ENCODE measurements around the gene NCOR2. TPM values are rescaled to one million over a fixed set of nuclear protein-coding genes. Genes with fewer than 3 reads are reported as not detected.

Gene NCOR2
- total RNA-seq, 1 experiment from 2014 or later: 326 TPM

DNA sequence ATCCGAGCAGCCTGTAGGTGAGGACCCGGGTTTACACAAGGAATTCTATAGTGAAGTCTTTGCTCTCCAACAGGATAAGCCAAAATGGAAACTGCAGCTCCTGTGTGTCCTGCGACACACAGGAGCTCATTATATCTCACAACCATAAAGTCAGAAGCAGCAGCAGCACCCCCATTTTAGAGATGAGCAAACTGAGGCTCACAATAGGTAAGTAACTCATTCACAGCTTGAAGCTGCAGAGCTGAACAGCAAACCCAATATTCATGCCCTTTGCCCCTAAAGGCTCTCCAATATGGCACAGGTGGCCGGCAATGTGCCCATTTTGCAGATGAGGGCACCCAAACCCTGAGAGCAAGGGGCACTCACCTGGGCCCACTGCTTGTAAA lies 4.6 kb downstream of the NCOR2 start:
- peaks cover 5% of the 10 kb centered on the region; the same call in 1 of the 2 replicates for H3K36me3 Mint-ChIP-seq
- no peak for TF ChIP-seq ZNF396 (CRISPR knock-in tag; IDR thresholded peaks at IDR 0.05; ENCODE audit: borderline replicate concordance)
- no peak for TF ChIP-seq NFE2L1 (CRISPR knock-in tag; IDR thresholded peaks at IDR 0.05)
- TF ChIP-seq, protein P1, sequence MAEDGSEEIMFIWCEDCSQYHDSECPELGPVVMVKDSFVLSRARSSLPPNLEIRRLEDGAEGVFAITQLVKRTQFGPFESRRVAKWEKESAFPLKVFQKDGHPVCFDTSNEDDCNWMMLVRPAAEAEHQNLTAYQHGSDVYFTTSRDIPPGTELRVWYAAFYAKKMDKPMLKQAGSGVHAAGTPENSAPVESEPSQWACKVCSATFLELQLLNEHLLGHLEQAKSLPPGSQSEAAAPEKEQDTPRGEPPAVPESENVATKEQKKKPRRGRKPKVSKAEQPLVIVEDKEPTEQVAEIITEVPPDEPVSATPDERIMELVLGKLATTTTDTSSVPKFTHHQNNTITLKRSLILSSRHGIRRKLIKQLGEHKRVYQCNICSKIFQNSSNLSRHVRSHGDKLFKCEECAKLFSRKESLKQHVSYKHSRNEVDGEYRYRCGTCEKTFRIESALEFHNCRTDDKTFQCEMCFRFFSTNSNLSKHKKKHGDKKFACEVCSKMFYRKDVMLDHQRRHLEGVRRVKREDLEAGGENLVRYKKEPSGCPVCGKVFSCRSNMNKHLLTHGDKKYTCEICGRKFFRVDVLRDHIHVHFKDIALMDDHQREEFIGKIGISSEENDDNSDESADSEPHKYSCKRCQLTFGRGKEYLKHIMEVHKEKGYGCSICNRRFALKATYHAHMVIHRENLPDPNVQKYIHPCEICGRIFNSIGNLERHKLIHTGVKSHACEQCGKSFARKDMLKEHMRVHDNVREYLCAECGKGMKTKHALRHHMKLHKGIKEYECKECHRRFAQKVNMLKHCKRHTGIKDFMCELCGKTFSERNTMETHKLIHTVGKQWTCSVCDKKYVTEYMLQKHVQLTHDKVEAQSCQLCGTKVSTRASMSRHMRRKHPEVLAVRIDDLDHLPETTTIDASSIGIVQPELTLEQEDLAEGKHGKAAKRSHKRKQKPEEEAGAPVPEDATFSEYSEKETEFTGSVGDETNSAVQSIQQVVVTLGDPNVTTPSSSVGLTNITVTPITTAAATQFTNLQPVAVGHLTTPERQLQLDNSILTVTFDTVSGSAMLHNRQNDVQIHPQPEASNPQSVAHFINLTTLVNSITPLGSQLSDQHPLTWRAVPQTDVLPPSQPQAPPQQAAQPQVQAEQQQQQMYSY (CRISPR knock-in tag; IDR thresholded peaks at IDR 0.05): no peak
- TF ChIP-seq, protein P2, sequence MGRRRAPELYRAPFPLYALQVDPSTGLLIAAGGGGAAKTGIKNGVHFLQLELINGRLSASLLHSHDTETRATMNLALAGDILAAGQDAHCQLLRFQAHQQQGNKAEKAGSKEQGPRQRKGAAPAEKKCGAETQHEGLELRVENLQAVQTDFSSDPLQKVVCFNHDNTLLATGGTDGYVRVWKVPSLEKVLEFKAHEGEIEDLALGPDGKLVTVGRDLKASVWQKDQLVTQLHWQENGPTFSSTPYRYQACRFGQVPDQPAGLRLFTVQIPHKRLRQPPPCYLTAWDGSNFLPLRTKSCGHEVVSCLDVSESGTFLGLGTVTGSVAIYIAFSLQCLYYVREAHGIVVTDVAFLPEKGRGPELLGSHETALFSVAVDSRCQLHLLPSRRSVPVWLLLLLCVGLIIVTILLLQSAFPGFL (CRISPR knock-in tag; IDR thresholded peaks at IDR 0.05; ENCODE audit: borderline replicate concordance): no peak
- TF ChIP-seq, protein P3, sequence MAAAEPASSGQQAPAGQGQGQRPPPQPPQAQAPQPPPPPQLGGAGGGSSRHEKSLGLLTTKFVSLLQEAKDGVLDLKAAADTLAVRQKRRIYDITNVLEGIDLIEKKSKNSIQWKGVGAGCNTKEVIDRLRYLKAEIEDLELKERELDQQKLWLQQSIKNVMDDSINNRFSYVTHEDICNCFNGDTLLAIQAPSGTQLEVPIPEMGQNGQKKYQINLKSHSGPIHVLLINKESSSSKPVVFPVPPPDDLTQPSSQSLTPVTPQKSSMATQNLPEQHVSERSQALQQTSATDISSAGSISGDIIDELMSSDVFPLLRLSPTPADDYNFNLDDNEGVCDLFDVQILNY (CRISPR knock-in tag; IDR thresholded peaks at IDR 0.05): no peak
- TF ChIP-seq CREM (CRISPR knock-in tag; IDR thresholded peaks at IDR 0.05): no peak
- TF ChIP-seq TEAD1 (CRISPR knock-in tag; IDR thresholded peaks at IDR 0.05): no peak
- TF ChIP-seq JAZF1 (CRISPR knock-in tag; IDR thresholded peaks at IDR 0.05): no peak
- TF ChIP-seq CREB1 (CRISPR knock-in tag; IDR thresholded peaks at IDR 0.05): no peak
- TF ChIP-seq, protein P4, sequence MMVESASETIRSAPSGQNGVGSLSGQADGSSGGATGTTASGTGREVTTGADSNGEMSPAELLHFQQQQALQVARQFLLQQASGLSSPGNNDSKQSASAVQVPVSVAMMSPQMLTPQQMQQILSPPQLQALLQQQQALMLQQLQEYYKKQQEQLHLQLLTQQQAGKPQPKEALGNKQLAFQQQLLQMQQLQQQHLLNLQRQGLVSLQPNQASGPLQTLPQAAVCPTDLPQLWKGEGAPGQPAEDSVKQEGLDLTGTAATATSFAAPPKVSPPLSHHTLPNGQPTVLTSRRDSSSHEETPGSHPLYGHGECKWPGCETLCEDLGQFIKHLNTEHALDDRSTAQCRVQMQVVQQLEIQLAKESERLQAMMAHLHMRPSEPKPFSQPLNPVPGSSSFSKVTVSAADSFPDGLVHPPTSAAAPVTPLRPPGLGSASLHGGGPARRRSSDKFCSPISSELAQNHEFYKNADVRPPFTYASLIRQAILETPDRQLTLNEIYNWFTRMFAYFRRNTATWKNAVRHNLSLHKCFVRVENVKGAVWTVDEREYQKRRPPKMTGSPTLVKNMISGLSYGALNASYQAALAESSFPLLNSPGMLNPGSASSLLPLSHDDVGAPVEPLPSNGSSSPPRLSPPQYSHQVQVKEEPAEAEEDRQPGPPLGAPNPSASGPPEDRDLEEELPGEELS (CRISPR knock-in tag; IDR thresholded peaks at IDR 0.05): no peak
- TF ChIP-seq, protein P5, sequence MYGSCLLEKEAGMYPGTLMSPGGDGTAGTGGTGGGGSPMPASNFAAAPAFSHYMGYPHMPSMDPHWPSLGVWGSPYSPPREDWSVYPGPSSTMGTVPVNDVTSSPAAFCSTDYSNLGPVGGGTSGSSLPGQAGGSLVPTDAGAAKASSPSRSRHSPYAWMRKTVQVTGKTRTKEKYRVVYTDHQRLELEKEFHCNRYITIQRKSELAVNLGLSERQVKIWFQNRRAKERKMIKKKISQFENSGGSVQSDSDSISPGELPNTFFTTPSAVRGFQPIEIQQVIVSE (CRISPR knock-in tag; IDR thresholded peaks at IDR 0.05; ENCODE audit: borderline replicate concordance): no peak
- TF ChIP-seq, protein P6, sequence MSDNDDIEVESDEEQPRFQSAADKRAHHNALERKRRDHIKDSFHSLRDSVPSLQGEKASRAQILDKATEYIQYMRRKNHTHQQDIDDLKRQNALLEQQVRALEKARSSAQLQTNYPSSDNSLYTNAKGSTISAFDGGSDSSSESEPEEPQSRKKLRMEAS (CRISPR knock-in tag; IDR thresholded peaks at IDR 0.05): no peak
- TF ChIP-seq, protein P7, sequence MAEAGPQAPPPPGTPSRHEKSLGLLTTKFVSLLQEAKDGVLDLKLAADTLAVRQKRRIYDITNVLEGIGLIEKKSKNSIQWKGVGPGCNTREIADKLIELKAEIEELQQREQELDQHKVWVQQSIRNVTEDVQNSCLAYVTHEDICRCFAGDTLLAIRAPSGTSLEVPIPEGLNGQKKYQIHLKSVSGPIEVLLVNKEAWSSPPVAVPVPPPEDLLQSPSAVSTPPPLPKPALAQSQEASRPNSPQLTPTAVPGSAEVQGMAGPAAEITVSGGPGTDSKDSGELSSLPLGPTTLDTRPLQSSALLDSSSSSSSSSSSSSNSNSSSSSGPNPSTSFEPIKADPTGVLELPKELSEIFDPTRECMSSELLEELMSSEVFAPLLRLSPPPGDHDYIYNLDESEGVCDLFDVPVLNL (CRISPR knock-in tag; IDR thresholded peaks at IDR 0.05; ENCODE audit: borderline replicate concordance, low read depth): no peak
- ATAC-seq (no peak), DNase-seq (ENCODE audit: low spot score) (no peak)
- no peak overlapping the region for H3K27ac Mint-ChIP-seq
- peaks cover 3% of the 10 kb centered on the region; the same call in 1 of the 2 replicates for H3K9me3 Mint-ChIP-seq
- H3K27me3 Mint-ChIP-seq (ENCODE audit: low read depth): no peaks in the 10 kb centered on the region
- no peak overlapping the region for H3K4me3 Mint-ChIP-seq
- ChIA-PET POLR2A (no interaction called here), CTCF (no interaction called here)
- peaks cover 69% of the 10 kb centered on the region for H3K4me1 Mint-ChIP-seq

DNA sequence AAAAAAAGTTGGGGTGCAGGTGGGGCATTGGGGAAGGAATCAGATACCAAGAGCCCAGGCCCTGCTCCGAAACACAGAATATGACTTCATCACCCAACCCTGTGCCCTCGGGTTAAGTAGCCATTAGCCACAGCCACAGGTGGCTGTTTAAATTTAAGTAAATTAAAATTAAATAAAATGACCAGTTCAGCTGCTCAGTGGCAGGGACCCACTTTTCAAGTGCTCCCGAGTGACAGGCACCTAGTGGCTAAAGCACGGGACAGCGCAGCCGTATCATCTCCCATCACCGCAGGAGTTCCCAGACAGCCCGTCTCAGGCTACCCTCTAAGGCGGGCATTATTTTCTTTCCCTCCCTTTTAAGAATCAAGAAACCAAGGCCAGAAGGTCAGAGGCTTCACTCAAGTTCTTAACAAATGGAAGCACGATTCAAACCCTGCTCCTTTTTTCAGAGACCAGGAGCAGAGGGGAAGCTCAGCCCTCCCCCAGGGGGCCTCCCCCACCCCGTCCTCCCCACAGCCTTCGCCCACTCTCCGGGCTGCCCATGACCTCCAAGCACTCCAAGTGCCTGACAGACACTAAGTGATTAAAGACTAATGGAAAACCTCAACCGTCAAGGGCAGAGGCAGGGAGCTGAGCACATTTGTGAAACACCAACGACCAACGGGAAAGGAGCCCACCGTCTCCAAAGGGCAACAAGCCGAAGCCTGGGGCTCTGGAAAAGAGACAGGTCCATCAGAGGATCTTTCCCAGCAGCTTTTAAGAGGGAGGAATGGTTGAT lies 5.2 kb downstream of the NCOR2 start:
- H3K36me3 Mint-ChIP-seq: peaks cover 5% of the 10 kb centered on the region; the same call in 1 of the 2 replicates
- no peak overlapping the region for H3K4me3 Mint-ChIP-seq
- TF ChIP-seq, protein P1 (CRISPR knock-in tag; IDR thresholded peaks at IDR 0.05): no peak
- TF ChIP-seq, protein P8, sequence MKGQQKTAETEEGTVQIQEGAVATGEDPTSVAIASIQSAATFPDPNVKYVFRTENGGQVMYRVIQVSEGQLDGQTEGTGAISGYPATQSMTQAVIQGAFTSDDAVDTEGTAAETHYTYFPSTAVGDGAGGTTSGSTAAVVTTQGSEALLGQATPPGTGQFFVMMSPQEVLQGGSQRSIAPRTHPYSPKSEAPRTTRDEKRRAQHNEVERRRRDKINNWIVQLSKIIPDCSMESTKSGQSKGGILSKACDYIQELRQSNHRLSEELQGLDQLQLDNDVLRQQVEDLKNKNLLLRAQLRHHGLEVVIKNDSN (CRISPR knock-in tag; IDR thresholded peaks at IDR 0.05): no peak
- TF ChIP-seq ZNF396 (CRISPR knock-in tag; IDR thresholded peaks at IDR 0.05; ENCODE audit: borderline replicate concordance): no peak
- TF ChIP-seq ZBTB21 (CRISPR knock-in tag; IDR thresholded peaks at IDR 0.05; ENCODE audit: borderline replicate concordance): no peak
- TF ChIP-seq GABPB1 (CRISPR knock-in tag; IDR thresholded peaks at IDR 0.05): no peak

More for the DNA sequence above, 5.2 kb downstream of the NCOR2 start:
- H3K27ac Mint-ChIP-seq: peak overlapping the region; percentile 82
- ATAC-seq: no peak
- peaks cover 3% of the 10 kb centered on the region; the same call in 1 of the 2 replicates for H3K9me3 Mint-ChIP-seq
- POLR2A ChIA-PET: no interaction called here
- CTCF ChIA-PET: no interaction called here
- DNase-seq (ENCODE audit: low spot score): no peak
- peaks cover 75% of the 10 kb centered on the region for H3K4me1 Mint-ChIP-seq
- H3K27me3 Mint-ChIP-seq (ENCODE audit: low read depth): no peaks in the 10 kb centered on the region

Measured in WTC11 (cell line).